CD4-positive, alpha-beta T cell treated with Interleukin-17A for 4 hours (primary cell): ENCODE measurements around the gene THAP11.
A peak's percentile ranks its signal among the peaks of the same experiment; 100 is the strongest.

Experiments
- DNase-seq: peaks from one replicate; pipeline ENCODE4 v3.0.0-alpha.2; 2020; ENCODE audit warnings: mixed read lengths

The THAP11 gene

DNA sequence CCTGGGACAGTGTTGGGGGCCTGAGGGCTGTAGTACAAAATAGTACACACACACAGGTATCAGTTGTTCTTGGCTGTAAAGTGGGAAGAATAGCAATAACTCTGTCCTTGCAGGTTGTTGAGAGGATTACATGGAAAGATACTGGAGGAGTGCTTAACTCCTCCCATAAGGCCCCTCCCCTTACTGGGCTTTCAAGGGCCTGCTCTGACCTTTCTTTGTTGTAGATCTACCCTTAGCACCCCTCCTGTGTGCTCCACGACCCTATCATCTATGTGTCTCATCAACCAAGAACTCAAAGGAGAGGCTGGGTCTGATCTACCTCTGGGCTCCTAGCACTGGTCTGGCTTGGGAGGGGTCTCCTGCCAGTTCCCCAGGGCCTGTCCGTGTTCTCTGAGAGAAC lies 22.5 kb downstream of the THAP11 start:
- DNase-seq: no peak

DNA sequence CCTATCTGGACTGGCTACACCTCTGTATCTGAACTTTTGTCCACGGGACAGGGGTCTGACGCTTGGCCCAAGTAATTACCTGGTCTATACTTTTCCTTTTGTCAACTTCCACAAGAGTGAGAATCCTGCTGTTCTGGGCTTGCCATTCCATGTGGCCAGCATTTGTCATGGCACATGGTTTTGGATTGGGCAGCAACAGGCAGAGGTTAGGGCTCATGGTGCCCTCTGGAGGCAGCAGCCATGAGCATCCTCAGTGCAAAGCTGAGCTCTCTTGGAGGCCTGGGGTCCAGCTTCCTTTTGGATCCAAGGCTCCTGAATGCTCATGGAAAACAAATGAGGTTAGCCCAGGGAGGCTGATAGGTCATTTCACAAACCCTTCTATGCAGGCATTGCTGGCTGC lies 23.2 kb downstream of the THAP11 start:
- peak; percentile 40 for DNase-seq

DNA sequence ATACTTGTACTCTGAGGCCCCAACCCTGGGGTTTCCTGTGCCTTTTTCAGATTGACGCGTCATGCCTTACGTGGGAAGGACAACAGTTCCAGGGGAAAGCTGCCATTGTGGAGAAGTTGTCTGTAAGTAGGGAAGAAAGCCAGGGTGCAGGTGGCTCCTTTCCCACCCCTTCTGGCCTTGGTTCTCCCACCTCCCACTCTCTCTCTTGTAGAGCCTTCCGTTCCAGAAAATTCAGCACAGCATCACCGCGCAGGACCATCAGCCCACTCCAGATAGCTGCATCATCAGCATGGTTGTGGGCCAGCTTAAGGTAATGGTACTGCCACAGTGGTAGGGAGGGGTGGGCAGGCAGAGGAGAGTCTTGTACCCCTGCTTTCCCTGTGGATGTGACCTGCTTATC lies 26.2 kb downstream of the THAP11 start:
- no peak for DNase-seq

DNA sequence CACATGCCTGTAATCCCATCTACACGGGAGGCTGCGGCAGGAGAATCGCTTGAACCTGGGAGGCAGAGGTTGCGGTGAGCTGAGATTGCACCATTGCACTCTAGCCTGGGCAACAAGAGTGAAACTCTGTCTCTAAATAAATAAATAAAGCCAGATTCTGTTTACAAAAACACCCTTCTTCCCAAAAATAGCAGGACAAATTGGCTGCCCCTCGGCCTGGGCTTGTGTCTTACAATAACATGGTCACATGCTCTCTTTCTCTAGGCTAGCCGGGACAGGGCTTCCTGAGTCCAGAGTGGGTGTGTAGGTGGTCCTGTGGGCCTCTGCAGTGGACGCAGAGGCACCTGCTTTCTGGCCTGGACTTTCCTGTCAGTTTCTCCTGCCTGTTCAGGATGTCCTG lies 27.5 kb downstream of the THAP11 start:
- DNase-seq: no peak

DNA sequence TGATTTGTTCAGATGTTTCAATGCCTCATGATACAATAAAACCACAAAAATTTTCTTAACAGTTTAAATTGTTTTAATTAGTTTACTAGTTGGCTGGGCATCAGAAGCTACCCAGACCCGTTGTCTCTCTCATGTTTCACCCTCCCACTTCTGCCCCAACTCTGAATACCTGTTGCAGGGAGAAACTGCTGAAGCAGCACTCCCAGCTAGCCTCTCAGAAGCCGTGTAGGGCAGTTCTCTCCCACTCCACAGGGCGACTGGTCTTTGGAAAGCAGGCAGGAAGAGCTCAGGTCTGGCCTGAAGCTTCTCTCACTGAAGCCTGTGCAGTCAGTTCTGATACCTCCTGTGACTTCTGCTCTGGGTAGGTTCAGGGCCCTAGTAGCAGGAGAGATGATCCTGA lies 29.1 kb downstream of the THAP11 start:
- no peak for DNase-seq

DNA sequence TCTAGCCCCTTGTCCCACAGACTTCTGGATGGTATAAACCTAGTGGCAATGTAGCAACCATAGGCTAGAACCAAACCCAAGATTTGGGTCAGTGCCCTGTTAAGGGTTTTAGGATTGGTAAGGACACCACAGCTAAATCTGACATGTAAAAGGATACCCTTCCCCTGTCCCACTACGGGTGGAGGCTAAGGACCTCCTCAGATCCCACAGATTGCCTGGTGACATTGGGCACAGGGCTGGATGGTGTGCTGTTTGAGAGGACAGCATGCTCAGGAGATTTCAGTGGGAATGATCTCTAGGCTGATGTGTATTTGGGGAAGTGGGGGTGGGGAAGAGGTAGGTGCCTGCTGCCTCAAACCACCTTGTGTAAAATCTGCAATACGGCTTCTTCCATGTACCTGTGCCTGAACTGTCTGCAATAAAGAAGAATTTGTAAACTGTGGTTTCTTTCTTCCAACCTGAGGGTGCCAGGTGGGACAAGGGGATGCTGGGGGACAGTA lies 30.1 kb downstream of the THAP11 start:
- no peak for DNase-seq

DNA sequence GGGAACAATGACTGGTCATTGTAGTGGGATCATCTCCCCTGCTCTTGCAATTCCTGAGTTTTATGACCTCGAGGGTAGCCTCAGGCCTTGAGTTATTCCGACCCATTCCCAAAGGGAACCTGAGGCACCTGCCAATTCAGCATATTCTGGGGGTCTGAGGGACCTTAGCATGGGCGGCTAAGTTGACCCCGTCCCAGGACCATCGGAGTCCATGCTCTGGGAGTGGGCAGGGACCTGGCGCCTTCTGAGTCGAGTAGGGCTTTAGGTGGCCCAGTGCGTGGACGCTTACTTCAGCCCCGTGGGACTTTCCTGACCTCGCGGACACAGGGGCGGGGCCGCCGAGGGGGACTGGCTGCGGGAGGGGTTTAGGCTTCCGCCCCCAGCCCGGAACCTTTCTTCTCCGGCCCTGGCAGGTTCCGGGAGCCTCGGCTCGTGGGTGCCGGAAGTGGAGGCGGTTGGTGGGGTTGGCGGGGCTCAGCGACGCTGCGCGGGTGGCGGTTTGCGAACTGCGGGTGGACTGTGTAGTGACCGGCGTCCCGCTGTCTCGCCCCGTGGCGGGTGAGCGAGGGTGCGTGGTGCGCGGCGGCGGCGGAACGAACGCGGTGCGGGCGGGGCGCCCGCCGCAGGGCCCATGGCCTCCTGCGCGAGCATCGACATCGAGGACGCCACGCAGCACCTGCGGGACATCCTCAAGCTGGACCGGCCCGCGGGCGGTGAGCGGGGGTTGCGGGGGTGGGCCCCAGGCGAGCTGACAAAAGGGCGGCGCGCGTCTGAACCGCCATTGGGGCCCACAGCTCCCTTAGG lies 30.7 kb downstream of the THAP11 start, which contains the start of gene EDC4:
Gene EDC4 (plus strand): TSS at position 422 of the 804 bp plus-strand sequence. CDS start 210 bp downstream, at position 632.
- peak; percentile 87 for DNase-seq

DNA sequence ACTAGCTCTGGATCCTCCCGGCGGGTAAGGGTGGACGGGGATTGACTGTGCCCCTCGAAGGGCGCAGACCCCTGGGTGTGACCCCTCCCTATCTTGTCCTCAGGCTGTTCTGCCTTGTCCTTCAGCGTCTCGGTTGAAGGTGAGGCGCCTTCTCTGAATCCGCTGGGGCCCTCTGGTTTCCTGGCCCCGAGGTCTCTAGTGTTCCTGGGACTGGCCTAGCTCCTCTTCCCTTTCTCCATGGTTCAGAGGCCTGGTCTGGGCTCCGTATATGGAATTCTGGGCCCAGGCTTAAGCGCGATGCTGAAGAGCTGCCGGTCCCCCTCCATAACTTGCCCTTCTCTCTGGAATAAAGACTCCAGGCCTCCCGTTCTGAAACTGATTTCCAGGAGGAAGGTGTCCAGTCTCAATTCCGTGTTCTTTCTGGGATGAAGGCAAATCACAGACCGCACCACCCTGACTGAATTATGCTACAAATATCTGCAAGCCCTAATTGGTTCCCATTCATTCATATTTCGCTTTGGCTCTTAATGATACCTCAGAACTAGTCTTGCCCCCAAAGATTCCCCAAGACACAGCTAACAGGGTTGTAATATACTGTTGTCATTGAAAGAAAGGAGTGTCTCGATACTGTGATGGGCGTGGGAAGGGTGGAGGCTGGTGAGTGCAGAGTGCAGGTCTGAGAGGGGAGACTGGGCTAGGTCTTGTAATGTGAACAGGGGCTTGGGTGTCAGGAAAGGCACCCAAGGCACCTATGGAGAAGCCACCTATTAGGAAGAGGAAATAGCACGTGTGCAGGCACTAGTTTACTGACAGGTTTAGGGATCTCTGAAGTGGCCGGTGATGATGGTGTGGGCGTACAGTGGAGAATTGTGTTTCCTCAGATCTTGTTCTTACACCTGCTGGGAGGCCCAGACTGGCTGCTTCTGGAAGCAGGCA lies 31.6 kb downstream of the THAP11 start:
- DNase-seq: no peak

DNA sequence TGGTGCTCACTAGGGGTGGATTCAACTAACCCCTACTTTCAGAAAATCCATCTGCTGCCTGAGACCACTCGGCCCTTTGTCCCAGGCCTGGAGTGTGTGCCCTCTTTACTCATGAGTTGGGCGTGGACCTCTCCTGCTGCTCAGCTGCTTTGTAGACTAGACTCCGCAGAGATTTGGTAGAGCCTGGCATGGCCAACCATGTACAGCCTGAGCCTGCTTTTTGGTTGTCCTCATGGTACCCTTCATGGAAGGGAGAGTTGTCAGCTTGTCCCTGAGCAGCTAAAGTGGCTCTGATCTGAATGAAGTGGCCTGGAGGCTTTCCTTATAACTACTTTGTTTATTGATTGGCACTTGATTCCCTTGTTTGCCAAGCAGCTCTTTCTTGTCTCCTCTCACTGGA lies 32.3 kb downstream of the THAP11 start:
- no peak for DNase-seq

DNA sequence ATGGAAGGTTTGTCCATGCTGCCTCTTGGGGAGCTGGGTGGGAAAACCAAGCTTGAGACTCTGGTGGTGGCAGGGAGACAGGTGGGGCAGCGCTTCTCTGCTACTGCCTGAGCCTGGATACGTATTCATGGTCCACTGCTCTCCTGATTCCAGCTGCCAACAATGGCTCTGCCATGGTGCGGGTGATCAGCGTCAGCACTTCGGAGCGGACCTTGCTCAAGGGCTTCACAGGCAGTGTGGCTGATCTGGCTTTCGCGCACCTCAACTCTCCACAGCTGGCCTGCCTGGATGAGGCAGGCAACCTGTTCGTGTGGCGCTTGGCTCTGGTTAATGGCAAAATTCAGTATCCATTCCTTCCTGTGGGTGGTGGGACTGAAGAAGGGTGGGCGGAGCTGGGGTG lies 34.9 kb downstream of the THAP11 start:
- no peak for DNase-seq

DNA sequence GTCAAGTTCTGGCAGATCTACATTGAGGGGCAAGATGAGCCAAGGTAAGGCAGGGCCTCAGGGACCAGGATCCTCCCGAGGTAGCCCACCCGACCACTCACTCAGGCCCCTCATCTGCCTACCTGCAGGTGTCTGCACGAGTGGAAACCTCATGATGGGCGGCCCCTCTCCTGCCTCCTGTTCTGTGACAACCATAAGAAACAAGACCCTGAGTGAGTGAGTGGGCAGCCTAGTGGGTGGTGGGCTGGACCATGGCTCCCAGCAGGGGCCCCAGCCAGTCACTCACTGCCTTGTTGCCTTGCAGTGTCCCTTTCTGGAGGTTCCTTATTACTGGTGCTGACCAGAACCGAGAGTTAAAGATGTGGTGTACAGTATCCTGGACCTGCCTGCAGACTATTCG lies 36.1 kb downstream of the THAP11 start:
- DNase-seq: no peak

DNA sequence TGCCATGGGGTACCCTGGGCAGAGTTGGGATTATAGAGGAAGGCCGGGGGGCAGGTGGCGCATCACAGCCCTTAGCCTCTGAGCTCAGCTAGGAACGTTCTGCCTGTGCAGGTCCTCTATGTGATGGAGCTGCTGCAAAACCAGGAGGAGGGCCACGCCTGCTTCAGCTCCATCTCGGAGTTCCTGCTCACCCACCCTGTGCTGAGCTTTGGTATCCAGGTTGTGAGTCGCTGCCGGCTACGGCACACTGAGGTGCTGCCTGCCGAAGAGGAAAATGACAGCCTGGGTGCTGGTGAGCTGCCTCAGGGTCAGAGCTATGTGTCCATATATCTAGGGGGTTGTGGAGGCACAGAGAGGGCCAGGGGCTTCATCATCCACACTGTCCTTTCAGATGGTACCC lies 36.7 kb downstream of the THAP11 start:
- no peak for DNase-seq

DNA sequence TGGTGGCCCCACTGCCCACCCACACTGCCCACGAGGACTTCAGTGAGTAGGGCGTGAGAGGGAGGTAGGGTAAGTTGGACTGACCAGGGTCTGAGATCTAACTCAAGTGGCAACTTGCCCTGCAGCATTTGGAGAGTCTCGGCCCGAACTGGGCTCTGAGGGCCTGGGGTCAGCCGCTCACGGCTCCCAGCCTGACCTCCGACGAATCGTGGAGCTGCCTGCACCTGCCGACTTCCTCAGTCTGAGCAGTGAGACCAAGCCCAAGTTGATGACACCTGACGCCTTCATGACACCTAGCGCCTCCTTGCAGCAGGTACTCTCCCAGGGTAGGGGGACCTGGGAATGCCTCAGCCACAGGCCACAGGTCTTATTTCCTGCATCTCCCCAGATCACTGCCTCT lies 37.3 kb downstream of the THAP11 start:
- DNase-seq: no peak

DNA sequence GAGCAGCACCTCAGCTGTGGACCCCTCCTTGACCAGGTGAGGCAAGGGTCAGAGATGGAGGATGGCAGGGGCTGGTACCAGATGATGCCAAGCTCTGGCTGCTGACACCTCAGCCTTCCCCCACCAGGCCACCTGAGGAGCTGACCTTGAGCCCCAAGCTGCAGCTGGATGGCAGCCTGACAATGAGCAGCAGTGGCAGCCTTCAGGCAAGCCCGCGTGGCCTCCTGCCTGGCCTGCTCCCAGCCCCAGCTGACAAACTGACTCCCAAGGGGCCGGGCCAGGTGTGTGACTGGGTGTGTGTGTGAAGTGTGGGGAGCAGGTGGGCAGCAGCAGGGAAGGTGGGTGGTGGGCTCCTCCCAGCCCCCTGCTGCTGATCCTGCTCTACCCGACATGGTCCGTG lies 37.8 kb downstream of the THAP11 start:
- DNase-seq: no peak

DNA sequence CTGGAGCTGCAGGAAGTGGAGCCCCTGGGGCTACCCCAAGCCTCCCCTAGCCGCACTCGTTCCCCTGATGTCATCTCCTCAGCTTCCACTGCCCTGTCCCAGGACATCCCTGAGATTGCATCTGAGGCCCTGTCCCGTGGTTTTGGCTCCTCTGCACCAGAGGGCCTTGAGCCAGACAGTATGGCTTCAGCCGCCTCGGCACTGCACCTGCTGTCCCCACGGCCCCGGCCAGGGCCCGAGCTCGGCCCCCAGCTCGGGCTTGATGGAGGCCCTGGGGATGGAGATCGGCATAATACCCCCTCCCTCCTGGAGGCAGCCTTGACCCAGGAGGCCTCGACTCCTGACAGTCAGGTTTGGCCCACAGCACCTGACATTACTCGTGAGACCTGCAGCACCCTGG lies 38.5 kb downstream of the THAP11 start:
- DNase-seq: no peak

DNA sequence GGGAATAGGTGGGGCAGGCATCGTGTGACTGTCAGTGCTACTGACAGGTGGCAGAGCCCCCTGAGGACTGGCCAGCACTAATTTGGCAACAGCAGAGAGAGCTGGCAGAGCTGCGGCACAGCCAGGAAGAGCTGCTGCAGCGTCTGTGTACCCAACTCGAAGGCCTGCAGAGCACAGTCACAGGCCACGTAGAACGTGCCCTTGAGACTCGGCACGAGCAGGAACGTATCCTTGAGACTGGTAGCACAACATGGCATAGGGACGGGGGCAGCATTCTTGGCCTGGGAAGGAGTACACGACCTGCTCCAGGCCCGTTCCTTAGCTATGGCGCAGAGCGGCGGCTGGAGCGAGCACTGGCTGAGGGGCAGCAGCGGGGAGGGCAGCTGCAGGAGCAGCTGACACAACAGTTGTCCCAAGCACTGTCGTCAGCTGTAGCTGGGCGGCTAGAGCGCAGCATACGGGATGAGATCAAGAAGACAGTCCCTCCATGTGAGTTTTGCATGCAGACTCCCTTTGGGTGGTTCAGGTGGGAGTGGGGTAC lies 39.6 kb downstream of the THAP11 start:
- no peak for DNase-seq

DNA sequence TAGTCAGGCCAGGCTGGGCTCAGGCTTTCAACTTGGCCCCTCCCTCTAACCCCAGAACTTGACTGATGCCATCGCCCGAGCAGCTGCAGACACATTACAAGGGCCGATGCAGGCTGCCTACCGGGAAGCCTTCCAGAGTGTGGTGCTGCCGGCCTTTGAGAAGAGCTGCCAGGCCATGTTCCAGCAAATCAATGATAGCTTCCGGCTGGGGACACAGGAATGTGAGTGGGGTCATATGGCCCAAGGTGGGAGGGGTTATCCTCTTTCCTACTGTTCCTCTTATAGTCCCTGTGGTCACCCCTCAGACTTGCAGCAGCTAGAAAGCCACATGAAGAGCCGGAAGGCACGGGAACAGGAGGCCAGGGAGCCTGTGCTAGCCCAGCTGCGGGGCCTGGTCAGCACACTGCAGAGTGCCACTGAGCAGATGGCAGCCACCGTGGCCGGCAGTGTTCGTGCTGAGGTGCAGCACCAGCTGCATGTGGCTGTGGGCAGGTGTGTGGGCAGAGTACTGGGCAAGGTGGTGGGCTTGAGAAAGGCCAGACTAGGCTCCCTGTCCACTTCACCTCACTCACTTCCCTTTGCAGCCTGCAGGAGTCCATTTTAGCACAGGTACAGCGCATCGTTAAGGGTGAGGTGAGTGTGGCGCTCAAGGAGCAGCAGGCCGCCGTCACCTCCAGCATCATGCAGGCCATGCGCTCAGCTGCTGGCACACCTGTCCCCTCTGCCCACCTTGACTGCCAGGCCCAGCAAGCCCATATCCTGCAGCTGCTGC lies 40.4 kb downstream of the THAP11 start:
- DNase-seq: no peak

DNA sequence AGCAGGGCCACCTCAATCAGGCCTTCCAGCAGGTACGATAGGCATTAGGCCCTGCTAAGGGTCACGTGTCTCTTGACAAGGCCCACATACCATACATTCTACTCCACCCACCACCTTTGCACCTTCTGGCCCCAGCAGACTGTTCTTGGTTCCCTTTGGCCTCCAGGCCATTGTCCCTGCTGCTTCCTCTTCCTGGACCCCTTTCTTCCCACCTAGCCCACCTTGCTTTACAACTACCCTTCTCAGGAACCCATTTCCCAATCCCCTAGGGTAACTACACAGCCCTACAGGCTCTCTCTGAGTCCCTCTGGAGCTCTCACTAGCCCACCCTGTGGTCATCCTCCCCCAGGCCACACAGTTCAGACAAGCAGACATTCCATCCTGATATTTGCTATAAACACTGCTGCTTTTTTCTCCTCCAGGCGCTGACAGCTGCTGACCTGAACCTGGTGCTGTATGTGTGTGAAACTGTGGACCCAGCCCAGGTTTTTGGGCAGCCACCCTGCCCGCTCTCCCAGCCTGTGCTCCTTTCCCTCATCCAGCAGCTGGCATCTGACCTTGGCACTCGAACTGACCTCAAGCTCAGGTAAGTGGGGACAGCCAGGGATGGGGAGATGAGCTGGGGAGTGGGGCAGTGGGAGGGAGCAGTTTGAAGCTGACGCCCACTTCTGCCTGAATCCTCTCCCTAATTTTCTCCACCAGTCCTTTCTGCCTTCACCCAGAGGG lies 41.2 kb downstream of the THAP11 start:
- no peak for DNase-seq

DNA sequence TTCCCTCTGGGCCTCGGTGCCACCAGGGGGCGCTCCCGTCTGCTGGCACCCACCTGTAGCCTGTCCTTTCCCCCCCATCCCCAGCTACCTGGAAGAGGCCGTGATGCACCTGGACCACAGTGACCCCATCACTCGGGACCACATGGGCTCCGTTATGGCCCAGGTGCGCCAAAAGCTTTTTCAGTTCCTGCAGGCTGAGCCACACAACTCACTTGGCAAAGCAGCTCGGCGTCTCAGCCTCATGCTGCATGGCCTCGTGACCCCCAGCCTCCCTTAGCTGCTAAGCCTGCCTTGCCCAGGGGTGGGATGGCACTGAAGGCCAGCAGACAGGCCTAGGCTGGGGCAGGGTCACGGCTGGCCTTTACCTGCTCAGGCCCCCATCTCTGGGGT lies 41.7 kb downstream of the THAP11 start:
- peak; percentile 83 for DNase-seq

DNA sequence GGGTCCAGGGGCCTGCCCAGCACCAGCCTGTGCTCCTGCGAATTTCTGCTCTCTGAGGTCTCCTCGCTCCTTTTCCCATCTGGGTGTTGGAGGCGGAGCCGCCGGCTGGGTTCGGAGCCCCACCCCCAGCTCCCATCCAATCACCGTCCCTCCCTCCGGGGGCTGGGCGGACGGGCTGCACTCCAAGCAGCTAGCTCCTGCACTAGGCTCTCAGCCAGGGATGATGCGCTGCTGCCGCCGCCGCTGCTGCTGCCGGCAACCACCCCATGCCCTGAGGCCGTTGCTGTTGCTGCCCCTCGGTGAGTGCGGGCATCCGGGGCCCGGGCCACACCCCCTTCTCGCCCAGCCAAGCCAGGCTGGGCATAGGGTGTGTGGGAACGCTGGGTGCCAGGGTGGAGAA lies 42.6 kb downstream of the THAP11 start, which contains the start of gene NRN1L:
Gene NRN1L (plus strand): TSS at position 202 of the 400 bp plus-strand sequence. CDS start 19 bp downstream, at position 221.
- DNase-seq: no peak

DNA sequence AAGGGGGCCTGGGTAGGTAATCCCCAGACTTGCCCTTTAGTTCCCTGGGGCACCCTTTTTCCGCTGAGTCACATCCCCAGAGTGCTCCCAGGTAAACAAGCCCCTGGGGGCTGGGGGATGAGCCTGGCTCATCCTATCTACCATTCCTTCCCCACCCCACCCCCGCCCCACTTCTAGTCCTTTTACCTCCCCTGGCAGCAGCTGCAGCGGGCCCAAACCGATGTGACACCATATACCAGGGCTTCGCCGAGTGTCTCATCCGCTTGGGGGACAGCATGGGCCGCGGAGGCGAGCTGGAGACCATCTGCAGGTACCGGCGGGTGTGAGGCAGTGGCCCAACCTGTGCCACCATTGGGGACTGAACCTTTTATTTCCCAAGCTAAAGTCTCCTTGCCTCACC lies 43.4 kb downstream of the THAP11 start:
- DNase-seq: no peak

DNA sequence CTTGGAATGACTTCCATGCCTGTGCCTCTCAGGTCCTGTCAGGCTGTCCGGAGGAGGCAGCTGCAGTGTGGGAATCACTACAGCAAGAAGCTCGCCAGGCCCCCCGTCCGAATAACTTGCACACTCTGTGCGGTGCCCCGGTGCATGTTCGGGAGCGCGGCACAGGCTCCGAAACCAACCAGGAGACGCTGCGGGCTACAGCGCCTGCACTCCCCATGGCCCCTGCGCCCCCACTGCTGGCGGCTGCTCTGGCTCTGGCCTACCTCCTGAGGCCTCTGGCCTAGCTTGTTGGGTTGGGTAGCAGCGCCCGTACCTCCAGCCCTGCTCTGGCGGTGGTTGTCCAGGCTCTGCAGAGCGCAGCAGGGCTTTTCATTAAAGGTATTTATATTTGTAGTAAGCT lies 43.9 kb downstream of the THAP11 start:
- DNase-seq: no peak
